C4-2B (cell line): Measurements from ENCODE around the gene CYREN.

Experiments used
- ZFX ChIP-seq: fragments of 450-650 bp; IDR thresholded peaks from 2 replicates; pipeline ENCODE4 v1.6.1; 2017
- TF ChIP-seq, protein P1 (sequence below): fragments of 450-650 bp; conservative IDR thresholded peaks from 2 replicates; pipeline ENCODE4 v1.5.1; 2017; ENCODE audit warnings: mild to moderate bottlenecking

DNA sequence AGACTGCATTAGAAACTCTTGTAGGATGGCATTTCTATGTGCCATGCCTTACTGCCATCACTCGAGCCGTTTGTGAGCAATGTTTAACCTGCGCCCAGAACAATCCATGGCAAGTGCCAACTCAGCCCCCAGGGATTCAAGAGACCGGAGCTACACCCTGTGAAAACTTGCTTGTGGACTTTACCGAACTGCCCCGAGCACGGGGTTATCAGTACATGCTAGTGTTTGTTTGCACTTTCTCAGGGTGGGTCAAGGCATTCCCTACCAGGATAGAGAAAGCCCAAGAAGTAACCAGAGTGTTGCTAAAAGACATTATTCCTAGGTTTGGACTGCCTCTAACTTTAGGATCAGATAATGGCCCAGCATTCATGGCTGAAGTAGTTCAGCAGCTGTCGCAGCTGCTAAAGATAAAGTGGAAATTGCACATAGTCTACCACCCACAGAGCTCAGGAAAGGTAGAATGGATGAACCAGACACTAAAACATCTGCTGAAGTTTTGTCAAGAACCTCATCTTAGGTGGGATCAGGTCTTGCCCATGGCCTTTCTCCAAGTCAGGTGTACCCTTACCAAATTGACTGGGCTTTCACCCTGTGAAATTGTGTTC lies 8.9 kb upstream of the CYREN start:
- TF ChIP-seq, protein P1, sequence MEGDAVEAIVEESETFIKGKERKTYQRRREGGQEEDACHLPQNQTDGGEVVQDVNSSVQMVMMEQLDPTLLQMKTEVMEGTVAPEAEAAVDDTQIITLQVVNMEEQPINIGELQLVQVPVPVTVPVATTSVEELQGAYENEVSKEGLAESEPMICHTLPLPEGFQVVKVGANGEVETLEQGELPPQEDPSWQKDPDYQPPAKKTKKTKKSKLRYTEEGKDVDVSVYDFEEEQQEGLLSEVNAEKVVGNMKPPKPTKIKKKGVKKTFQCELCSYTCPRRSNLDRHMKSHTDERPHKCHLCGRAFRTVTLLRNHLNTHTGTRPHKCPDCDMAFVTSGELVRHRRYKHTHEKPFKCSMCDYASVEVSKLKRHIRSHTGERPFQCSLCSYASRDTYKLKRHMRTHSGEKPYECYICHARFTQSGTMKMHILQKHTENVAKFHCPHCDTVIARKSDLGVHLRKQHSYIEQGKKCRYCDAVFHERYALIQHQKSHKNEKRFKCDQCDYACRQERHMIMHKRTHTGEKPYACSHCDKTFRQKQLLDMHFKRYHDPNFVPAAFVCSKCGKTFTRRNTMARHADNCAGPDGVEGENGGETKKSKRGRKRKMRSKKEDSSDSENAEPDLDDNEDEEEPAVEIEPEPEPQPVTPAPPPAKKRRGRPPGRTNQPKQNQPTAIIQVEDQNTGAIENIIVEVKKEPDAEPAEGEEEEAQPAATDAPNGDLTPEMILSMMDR: no peak
- TF ChIP-seq ZFX: no peak
